Activated CD4-positive, alpha-beta T cell treated with anti-CD3 and anti-CD28 coated beads for 1 hour (primary cell): ENCODE results near the gene CTRL.
A peak's percentile ranks its signal among the peaks of the same experiment; 100 is the strongest.

ENCODE experiments used
- DNase-seq: peaks from one replicate; pipeline ENCODE4 v3.0.0-alpha.2; 2020

CTRL gene

DNA sequence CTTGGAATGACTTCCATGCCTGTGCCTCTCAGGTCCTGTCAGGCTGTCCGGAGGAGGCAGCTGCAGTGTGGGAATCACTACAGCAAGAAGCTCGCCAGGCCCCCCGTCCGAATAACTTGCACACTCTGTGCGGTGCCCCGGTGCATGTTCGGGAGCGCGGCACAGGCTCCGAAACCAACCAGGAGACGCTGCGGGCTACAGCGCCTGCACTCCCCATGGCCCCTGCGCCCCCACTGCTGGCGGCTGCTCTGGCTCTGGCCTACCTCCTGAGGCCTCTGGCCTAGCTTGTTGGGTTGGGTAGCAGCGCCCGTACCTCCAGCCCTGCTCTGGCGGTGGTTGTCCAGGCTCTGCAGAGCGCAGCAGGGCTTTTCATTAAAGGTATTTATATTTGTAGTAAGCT, 45.7 kb downstream of the CTRL start:
- no peak for DNase-seq

DNA sequence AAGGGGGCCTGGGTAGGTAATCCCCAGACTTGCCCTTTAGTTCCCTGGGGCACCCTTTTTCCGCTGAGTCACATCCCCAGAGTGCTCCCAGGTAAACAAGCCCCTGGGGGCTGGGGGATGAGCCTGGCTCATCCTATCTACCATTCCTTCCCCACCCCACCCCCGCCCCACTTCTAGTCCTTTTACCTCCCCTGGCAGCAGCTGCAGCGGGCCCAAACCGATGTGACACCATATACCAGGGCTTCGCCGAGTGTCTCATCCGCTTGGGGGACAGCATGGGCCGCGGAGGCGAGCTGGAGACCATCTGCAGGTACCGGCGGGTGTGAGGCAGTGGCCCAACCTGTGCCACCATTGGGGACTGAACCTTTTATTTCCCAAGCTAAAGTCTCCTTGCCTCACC, 46.1 kb downstream of the CTRL start:
- no peak for DNase-seq

DNA sequence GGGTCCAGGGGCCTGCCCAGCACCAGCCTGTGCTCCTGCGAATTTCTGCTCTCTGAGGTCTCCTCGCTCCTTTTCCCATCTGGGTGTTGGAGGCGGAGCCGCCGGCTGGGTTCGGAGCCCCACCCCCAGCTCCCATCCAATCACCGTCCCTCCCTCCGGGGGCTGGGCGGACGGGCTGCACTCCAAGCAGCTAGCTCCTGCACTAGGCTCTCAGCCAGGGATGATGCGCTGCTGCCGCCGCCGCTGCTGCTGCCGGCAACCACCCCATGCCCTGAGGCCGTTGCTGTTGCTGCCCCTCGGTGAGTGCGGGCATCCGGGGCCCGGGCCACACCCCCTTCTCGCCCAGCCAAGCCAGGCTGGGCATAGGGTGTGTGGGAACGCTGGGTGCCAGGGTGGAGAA, 47.0 kb downstream of the CTRL start, which contains the start of gene NRN1L:
NRN1L (plus strand) TSS at position 202 of the 400 bp plus-strand sequence; CDS start at position 221, 19 bp downstream.
- DNase-seq, result no peak

DNA sequence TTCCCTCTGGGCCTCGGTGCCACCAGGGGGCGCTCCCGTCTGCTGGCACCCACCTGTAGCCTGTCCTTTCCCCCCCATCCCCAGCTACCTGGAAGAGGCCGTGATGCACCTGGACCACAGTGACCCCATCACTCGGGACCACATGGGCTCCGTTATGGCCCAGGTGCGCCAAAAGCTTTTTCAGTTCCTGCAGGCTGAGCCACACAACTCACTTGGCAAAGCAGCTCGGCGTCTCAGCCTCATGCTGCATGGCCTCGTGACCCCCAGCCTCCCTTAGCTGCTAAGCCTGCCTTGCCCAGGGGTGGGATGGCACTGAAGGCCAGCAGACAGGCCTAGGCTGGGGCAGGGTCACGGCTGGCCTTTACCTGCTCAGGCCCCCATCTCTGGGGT, 47.8 kb downstream of the CTRL start:
- peak; percentile 62 for DNase-seq

DNA sequence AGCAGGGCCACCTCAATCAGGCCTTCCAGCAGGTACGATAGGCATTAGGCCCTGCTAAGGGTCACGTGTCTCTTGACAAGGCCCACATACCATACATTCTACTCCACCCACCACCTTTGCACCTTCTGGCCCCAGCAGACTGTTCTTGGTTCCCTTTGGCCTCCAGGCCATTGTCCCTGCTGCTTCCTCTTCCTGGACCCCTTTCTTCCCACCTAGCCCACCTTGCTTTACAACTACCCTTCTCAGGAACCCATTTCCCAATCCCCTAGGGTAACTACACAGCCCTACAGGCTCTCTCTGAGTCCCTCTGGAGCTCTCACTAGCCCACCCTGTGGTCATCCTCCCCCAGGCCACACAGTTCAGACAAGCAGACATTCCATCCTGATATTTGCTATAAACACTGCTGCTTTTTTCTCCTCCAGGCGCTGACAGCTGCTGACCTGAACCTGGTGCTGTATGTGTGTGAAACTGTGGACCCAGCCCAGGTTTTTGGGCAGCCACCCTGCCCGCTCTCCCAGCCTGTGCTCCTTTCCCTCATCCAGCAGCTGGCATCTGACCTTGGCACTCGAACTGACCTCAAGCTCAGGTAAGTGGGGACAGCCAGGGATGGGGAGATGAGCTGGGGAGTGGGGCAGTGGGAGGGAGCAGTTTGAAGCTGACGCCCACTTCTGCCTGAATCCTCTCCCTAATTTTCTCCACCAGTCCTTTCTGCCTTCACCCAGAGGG, 48.4 kb downstream of the CTRL start:
- DNase-seq, result no peak

DNA sequence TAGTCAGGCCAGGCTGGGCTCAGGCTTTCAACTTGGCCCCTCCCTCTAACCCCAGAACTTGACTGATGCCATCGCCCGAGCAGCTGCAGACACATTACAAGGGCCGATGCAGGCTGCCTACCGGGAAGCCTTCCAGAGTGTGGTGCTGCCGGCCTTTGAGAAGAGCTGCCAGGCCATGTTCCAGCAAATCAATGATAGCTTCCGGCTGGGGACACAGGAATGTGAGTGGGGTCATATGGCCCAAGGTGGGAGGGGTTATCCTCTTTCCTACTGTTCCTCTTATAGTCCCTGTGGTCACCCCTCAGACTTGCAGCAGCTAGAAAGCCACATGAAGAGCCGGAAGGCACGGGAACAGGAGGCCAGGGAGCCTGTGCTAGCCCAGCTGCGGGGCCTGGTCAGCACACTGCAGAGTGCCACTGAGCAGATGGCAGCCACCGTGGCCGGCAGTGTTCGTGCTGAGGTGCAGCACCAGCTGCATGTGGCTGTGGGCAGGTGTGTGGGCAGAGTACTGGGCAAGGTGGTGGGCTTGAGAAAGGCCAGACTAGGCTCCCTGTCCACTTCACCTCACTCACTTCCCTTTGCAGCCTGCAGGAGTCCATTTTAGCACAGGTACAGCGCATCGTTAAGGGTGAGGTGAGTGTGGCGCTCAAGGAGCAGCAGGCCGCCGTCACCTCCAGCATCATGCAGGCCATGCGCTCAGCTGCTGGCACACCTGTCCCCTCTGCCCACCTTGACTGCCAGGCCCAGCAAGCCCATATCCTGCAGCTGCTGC, 49.1 kb downstream of the CTRL start:
- DNase-seq, result no peak

DNA sequence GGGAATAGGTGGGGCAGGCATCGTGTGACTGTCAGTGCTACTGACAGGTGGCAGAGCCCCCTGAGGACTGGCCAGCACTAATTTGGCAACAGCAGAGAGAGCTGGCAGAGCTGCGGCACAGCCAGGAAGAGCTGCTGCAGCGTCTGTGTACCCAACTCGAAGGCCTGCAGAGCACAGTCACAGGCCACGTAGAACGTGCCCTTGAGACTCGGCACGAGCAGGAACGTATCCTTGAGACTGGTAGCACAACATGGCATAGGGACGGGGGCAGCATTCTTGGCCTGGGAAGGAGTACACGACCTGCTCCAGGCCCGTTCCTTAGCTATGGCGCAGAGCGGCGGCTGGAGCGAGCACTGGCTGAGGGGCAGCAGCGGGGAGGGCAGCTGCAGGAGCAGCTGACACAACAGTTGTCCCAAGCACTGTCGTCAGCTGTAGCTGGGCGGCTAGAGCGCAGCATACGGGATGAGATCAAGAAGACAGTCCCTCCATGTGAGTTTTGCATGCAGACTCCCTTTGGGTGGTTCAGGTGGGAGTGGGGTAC, 50.0 kb downstream of the CTRL start:
- no peak for DNase-seq

DNA sequence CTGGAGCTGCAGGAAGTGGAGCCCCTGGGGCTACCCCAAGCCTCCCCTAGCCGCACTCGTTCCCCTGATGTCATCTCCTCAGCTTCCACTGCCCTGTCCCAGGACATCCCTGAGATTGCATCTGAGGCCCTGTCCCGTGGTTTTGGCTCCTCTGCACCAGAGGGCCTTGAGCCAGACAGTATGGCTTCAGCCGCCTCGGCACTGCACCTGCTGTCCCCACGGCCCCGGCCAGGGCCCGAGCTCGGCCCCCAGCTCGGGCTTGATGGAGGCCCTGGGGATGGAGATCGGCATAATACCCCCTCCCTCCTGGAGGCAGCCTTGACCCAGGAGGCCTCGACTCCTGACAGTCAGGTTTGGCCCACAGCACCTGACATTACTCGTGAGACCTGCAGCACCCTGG, 51.1 kb downstream of the CTRL start:
- DNase-seq, result no peak

DNA sequence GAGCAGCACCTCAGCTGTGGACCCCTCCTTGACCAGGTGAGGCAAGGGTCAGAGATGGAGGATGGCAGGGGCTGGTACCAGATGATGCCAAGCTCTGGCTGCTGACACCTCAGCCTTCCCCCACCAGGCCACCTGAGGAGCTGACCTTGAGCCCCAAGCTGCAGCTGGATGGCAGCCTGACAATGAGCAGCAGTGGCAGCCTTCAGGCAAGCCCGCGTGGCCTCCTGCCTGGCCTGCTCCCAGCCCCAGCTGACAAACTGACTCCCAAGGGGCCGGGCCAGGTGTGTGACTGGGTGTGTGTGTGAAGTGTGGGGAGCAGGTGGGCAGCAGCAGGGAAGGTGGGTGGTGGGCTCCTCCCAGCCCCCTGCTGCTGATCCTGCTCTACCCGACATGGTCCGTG, 51.7 kb downstream of the CTRL start:
- no peak for DNase-seq
